Gastrocnemius medialis (tissue), 4 donors: ENCODE data around the gene SLC25A47.

Experiments
- POLR2A ChIP-seq, 2 donors: fragments of 450-650 bp; IDR thresholded peaks; one replicate each; pipeline ENCODE4 v1.6.1; 2017; ENCODE audit warnings: antibody characterized with exemption in 2 of 2, mild to moderate bottlenecking in 2 of 2, moderate library complexity in 2 of 2
- TF ChIP-seq, protein P1 (sequence below), 5 experiments: fragments of 450-650 bp in 3 of 5; fragments of 200-600 bp in 2 of 5; sonication (generic) in 2 of 5; IDR thresholded peaks in 4 of 5; conservative IDR thresholded peaks in 1 of 5; 1 replicate in 4 of 5; 2 replicates in 1 of 5; pipeline ENCODE4 v1.5.1; 2016 to 2019; ENCODE audit warnings: antibody characterized with exemption in 5 of 5, mild to moderate bottlenecking in 3 of 5, moderate library complexity in 3 of 5

DNA sequence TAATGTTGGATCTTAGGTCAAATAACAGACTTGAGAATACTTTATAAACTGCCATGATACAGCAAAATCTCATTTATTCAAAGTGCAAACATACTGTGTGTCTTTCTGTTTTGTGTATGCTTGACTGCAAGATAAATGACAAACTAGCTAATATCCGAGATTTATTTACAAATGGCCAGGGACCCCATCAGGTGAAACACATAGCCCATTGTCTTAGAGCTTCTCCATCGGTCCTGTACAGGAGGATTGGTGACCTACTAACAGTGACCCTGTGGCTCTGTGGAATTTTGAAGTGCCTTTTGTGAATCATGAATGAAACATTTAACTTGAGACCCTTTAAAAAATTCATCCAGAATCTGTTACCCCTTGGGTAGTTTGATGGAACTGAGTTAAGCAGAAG, 44.0 kb upstream of the SLC25A47 start:
- TF ChIP-seq, protein P1, sequence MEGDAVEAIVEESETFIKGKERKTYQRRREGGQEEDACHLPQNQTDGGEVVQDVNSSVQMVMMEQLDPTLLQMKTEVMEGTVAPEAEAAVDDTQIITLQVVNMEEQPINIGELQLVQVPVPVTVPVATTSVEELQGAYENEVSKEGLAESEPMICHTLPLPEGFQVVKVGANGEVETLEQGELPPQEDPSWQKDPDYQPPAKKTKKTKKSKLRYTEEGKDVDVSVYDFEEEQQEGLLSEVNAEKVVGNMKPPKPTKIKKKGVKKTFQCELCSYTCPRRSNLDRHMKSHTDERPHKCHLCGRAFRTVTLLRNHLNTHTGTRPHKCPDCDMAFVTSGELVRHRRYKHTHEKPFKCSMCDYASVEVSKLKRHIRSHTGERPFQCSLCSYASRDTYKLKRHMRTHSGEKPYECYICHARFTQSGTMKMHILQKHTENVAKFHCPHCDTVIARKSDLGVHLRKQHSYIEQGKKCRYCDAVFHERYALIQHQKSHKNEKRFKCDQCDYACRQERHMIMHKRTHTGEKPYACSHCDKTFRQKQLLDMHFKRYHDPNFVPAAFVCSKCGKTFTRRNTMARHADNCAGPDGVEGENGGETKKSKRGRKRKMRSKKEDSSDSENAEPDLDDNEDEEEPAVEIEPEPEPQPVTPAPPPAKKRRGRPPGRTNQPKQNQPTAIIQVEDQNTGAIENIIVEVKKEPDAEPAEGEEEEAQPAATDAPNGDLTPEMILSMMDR (IDR thresholded peaks at IDR 0.05 in 4 of 5, conservative IDR thresholded peaks at IDR 0.05 in 1 of 5), result no peak
- no peak for TF ChIP-seq POLR2A (IDR thresholded peaks at IDR 0.05)
